Smooth muscle cell (in vitro differentiated cells): ENCODE results near the gene G3BP2. TPM values are rescaled to one million over a fixed set of nuclear protein-coding genes. Genes with fewer than 3 reads are reported as not detected.
A peak's percentile ranks its signal among the peaks of the same experiment; 100 is the strongest.
"Not testable (repeated sequence)": the region's sequence is repeated elsewhere in the genome, so short reads cannot be mapped to it uniquely, and the experiment has no call there.

Experiments
- DNase-seq: peaks from one replicate; lab custom pipeline; 2025; ENCODE audit not compliant: unreplicated experiment; lab: John Stamatoyannopoulos, UW
- H2AFZ ChIP-seq: fragments of 200-600 bp; sonication (generic); 2 replicates; pipeline ENCODE4 v1.6.0; 2016; ENCODE audit warnings: antibody characterized with exemption, low read depth, mild to moderate bottlenecking
- H3F3A ChIP-seq: fragments of 200-600 bp; sonication (generic); 2 replicates; pipeline ENCODE4 v1.6.0; 2017; ENCODE audit warnings: antibody characterized with exemption, low read depth
- H3K27ac ChIP-seq: fragments of 200-600 bp; sonication (generic); 2 replicates; pipeline ENCODE4 v1.5.1; 2016; ENCODE audit warnings: low read depth, mild to moderate bottlenecking
- H3K27me3 ChIP-seq: fragments of 200-600 bp; sonication (generic); 2 replicates; pipeline ENCODE4 v1.6.1; 2016; ENCODE audit warnings: low read depth, mild to moderate bottlenecking
- H3K36me3 ChIP-seq: fragments of 200-600 bp; sonication (generic); 2 replicates; pipeline ENCODE4 v1.5.1; 2016; ENCODE audit warnings: low read depth
- H3K4me1 ChIP-seq: fragments of 200-600 bp; sonication (generic); 2 replicates; pipeline ENCODE4 v1.5.1; 2016; ENCODE audit warnings: low read depth
- H3K4me2 ChIP-seq: fragments of 200-600 bp; sonication (generic); 2 replicates; pipeline ENCODE4 v1.6.0; 2016; ENCODE audit warnings: mild to moderate bottlenecking
- H3K4me3 ChIP-seq: fragments of 200-600 bp; sonication (generic); 2 replicates; pipeline ENCODE4 v1.5.1; 2016; ENCODE audit warnings: mild to moderate bottlenecking
- H3K79me2 ChIP-seq: fragments of 200-600 bp; sonication (generic); 2 replicates; pipeline ENCODE4 v1.6.0; 2016; ENCODE audit warnings: low read depth, mild to moderate bottlenecking
- H3K9ac ChIP-seq: fragments of 200-600 bp; sonication (generic); 2 replicates; pipeline ENCODE4 v1.6.0; 2016; ENCODE audit warnings: low read depth
- H3K9me3 ChIP-seq: fragments of 200-600 bp; sonication (generic); replicated peaks from 2 replicates; pipeline ENCODE4 v1.5.1; 2016; ENCODE audit warnings: low read depth
- H4K20me1 ChIP-seq: fragments of 200-600 bp; sonication (generic); 2 replicates; pipeline ENCODE4 v1.6.0; 2016; ENCODE audit warnings: low read depth
- CTCF ChIP-seq: fragments of 200-600 bp; sonication (generic); IDR thresholded peaks from 2 replicates; pipeline ENCODE4 v1.5.1; 2017; ENCODE audit warnings: borderline replicate concordance, mild to moderate bottlenecking, antibody characterized with exemption; ENCODE audit not compliant: insufficient read depth, poor library complexity, severe bottlenecking
- WGBS: methylation state at CpG from one replicate; pipeline ENCODE4 v1.1.7; 2016; ENCODE audit warnings: low lambda C conversion rate; 5-methylcytosine and 5-hydroxymethylcytosine counted together
- polyA plus RNA-seq: library from polyadenylated mRNA; unstranded; fragments of >200 nt; fragmentation: Nextera tagmentation; extraction: Ambion mirVana; gene quantifications from 2 replicates; pipeline ENCODE4 v1.2.1, GENCODE V29; 2016
- total RNA-seq: library from RNA; depleted of rRNA; stranded (reverse); fragments of >200 nt; gene quantifications from 2 replicates; pipeline ENCODE4 v1.2.3, GENCODE V29; 2014

Gene G3BP2
- total and polyA plus RNA-seq, 2 experiments from 2014 or later: 84.5 to 149 TPM

GRCh38 chr4:75673959-75674328 is 733 bp upstream of the G3BP2 start:
- Histone ChIP-seq H3K79me2 (peaks cover 42% of the 10 kb centered on the region), H3K9me3 (no peaks in the 10 kb centered on the region), H3K4me2 (peak overlapping the region; percentile 96), H2AFZ (peak overlapping the region; percentile 85), H3K4me1 (peaks cover 29% of the 10 kb centered on the region), H3K27me3 (no peaks in the 10 kb centered on the region), H3K27ac (peak overlapping the region; percentile 87), H3K36me3 (no peaks in the 10 kb centered on the region), H4K20me1 (peaks cover 35% of the 10 kb centered on the region), H3F3A (no peaks in the 10 kb centered on the region), H3K4me3 (peak overlapping the region; percentile 87), H3K9ac (peak overlapping the region; percentile 94)
- TF ChIP-seq CTCF: no peak
- 20% methylated on average over 5 of the region's 5 CpGs for WGBS
- no peak for DNase-seq

GRCh38 chr4:75672461-75673026 is 667 bp downstream of the G3BP2 start:
- no peaks in the 10 kb centered on the region for H3K36me3 ChIP-seq
- H3K9ac ChIP-seq: peak overlapping the region; percentile 94
- TF ChIP-seq CTCF: no peak
- peaks cover 29% of the 10 kb centered on the region for H3K4me1 ChIP-seq
- peak overlapping the region; percentile 85 for H2AFZ ChIP-seq
- peak overlapping the region; percentile 87 for H3K4me3 ChIP-seq
- WGBS: 1% methylated on average over 40 of the region's 44 CpGs
- peak; percentile 38 for DNase-seq
- no peaks in the 10 kb centered on the region for H3K9me3 ChIP-seq
- no peaks in the 10 kb centered on the region for H3K27me3 ChIP-seq
- H3K27ac ChIP-seq: peak overlapping the region; percentile 87
- H3K79me2 ChIP-seq: peaks cover 56% of the 10 kb centered on the region
- H3K4me2 ChIP-seq: peak overlapping the region; percentile 96
- H4K20me1 ChIP-seq: peaks cover 49% of the 10 kb centered on the region
- H3F3A ChIP-seq: no peaks in the 10 kb centered on the region

- H3K9ac ChIP-seq: peak overlapping the region; percentile 94
- peak overlapping the region; percentile 87 for H3K4me3 ChIP-seq
- WGBS: 3% methylated on average over 10 of the region's 10 CpGs
- H3K27me3 ChIP-seq: no peaks in the 10 kb centered on the region
- peaks cover 29% of the 10 kb centered on the region for H3K4me1 ChIP-seq
- peak overlapping the region; percentile 85 for H2AFZ ChIP-seq
- H3K9me3 ChIP-seq: no peaks in the 10 kb centered on the region
- peaks cover 62% of the 10 kb centered on the region for H3K79me2 ChIP-seq
- no peak overlapping the region for H3K27ac ChIP-seq
- H4K20me1 ChIP-seq: peaks cover 55% of the 10 kb centered on the region
- TF ChIP-seq CTCF: no peak
- H3F3A ChIP-seq: no peaks in the 10 kb centered on the region
- H3K36me3 ChIP-seq: no peaks in the 10 kb centered on the region
- DNase-seq: no peak
- peak overlapping the region; percentile 96 for H3K4me2 ChIP-seq
Measured at GRCh38 chr4:75671802-75672421, 1.3 kb downstream of the G3BP2 start.

- no peak overlapping the region for H3K4me2 ChIP-seq
- no peak overlapping the region for H2AFZ ChIP-seq
Measured at GRCh38 chr4:75668596-75668995, 4.6 kb downstream of the G3BP2 start.

GRCh38 chr4:75667636-75668035 is 5.6 kb downstream of the G3BP2 start:
- not testable (repeated sequence) for H3K4me2 ChIP-seq, H3K4me3 ChIP-seq, DNase-seq, H3K36me3 ChIP-seq, H3F3A ChIP-seq, H3K27ac ChIP-seq, H3K9ac ChIP-seq, H3K9me3 ChIP-seq, H2AFZ ChIP-seq, H3K27me3 ChIP-seq
- WGBS: 96% methylated on average over 7 of the region's 7 CpGs
- Histone ChIP-seq H4K20me1 (peaks cover 98% of the 10 kb centered on the region), H3K4me1 (peaks cover 28% of the 10 kb centered on the region), H3K79me2 (peaks cover 100% of the 10 kb centered on the region)

More at GRCh38 chr4:75668596-75668995, 4.6 kb downstream of the G3BP2 start:
- Histone ChIP-seq H3K27ac (no peak overlapping the region), H4K20me1 (peaks cover 88% of the 10 kb centered on the region), H3K4me3 (no peak overlapping the region), H3K79me2 (peaks cover 95% of the 10 kb centered on the region), H3K4me1 (peaks cover 28% of the 10 kb centered on the region), H3K9ac (no peak overlapping the region), H3K9me3 (no peaks in the 10 kb centered on the region), H3K27me3 (no peaks in the 10 kb centered on the region), H3K36me3 (no peaks in the 10 kb centered on the region), H3F3A (no peaks in the 10 kb centered on the region)
- no peak for DNase-seq
- no peak for TF ChIP-seq CTCF
